Left kidney (tissue), 2 donors: ENCODE data around the gene R3HDML. TPM values are rescaled to one million over a fixed set of nuclear protein-coding genes. Genes with fewer than 3 reads are reported as not detected.

Source experiments
- DNase-seq: peaks from one replicate; pipeline ENCODE4 v3.0.0-alpha.2; 2013
- polyA plus RNA-seq: library from polyadenylated mRNA; unstranded; fragments of 120-200 nt; gene quantifications from one replicate; pipeline ENCODE4 v1.2.1, GENCODE V29; 2013; ENCODE audit not compliant: insufficient read length

Gene R3HDML
- polyA plus RNA-seq, 1 donor: 0.73 TPM

DNA sequence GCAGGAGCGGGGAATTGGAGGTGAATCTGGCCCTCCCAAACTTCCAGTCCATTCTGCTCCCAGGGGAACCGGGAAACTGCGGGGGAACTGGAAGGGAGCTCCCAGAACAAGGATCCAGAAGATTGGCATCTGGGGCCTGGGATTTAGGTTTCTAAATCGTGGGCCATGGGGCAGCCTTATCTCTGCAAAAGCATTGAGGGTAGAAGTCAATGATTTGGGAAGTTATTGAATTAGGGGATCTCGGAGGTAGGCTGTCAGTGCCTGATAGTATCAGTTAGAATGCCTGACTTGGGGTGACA, 63.8 kb downstream of the R3HDML start:
- no peak for DNase-seq

Other genes starting within 250 kb of the R3HDML start
- 1.4 TPM for gene JPH2, start 149.9 kb upstream of the R3HDML start, polyA plus RNA-seq
- gene OSER1, start 126.3 kb upstream of the R3HDML start, polyA plus RNA-seq: 54.8 TPM
- 0.53 TPM for gene GDAP1L1, start 89.7 kb upstream of the R3HDML start, polyA plus RNA-seq
- 9.6 TPM for gene FITM2, start 25.8 kb upstream of the R3HDML start, polyA plus RNA-seq
- 57.9 TPM for gene HNF4A, start 18.7 kb downstream of the R3HDML start, polyA plus RNA-seq
- 15.7 TPM for gene TTPAL, start 138.8 kb downstream of the R3HDML start, polyA plus RNA-seq
- gene SERINC3, start 185.0 kb downstream of the R3HDML start, polyA plus RNA-seq: 68.4 TPM
- 54.1 TPM for gene PKIG, start 245.5 kb downstream of the R3HDML start, polyA plus RNA-seq